HepG2 (cell line): ENCODE data around the gene MST1R. TPM values are rescaled to one million over a fixed set of nuclear protein-coding genes. Genes with fewer than 3 reads are reported as not detected.

Experiments used
- DDIT3 ChIP-seq: sonication (generic); formaldehyde crosslinking; IDR thresholded peaks from 2 replicates; pipeline ENCODE4 v1.4.0; 2020; ENCODE audit warnings: mild to moderate bottlenecking, missing genetic modification reagents
- DMTF1 ChIP-seq: sonication (generic); formaldehyde crosslinking; IDR thresholded peaks from 2 replicates; pipeline ENCODE4 v1.4.0; 2020; ENCODE audit warnings: mild to moderate bottlenecking, missing genetic modification reagents
- ERF ChIP-seq: IDR thresholded peaks from 2 replicates; pipeline ENCODE4 v1.6.1; 2018; ENCODE audit warnings: missing biosample characterization, missing genetic modification reagents
- NFAT5 ChIP-seq: sonication (generic); formaldehyde crosslinking; IDR thresholded peaks from 2 replicates; pipeline ENCODE4 v1.4.0; 2020; ENCODE audit warnings: missing genetic modification reagents
- SSRP1 ChIP-seq: IDR thresholded peaks from 2 replicates; pipeline ENCODE4 v1.6.1; 2016; ENCODE audit warnings: control low read depth
- TERF1 ChIP-seq: sonication (generic); formaldehyde crosslinking; IDR thresholded peaks from 2 replicates; pipeline ENCODE4 v1.8.0; 2022; ENCODE audit warnings: mild to moderate bottlenecking, missing genetic modification reagents, moderate library complexity
- U2AF2 ChIP-seq: fragments of 200-400 bp; formaldehyde crosslinking; IDR thresholded peaks from 2 replicates; pipeline ENCODE4 v1.6.1; 2017; ENCODE audit warnings: low read depth, mild to moderate bottlenecking, low read length
- ZBTB44 ChIP-seq: sonication (generic); formaldehyde crosslinking; IDR thresholded peaks from 2 replicates; pipeline ENCODE4 v1.4.0; 2020; ENCODE audit warnings: missing genetic modification reagents
- ZNF460 ChIP-seq: sonication (generic); formaldehyde crosslinking; IDR thresholded peaks from 2 replicates; pipeline ENCODE4 v1.5.1; 2020; ENCODE audit warnings: missing genetic modification reagents, mild to moderate bottlenecking, borderline replicate concordance
- ZNF597 ChIP-seq: sonication (generic); formaldehyde crosslinking; IDR thresholded peaks from 2 replicates; pipeline ENCODE4 v1.5.0; 2020; ENCODE audit warnings: missing genetic modification reagents
- ZNF607 ChIP-seq: sonication (generic); formaldehyde crosslinking; IDR thresholded peaks from 2 replicates; pipeline ENCODE4 v1.5.1; 2020; ENCODE audit warnings: missing genetic modification reagents, mild to moderate bottlenecking, borderline replicate concordance
- ZNF670 ChIP-seq: sonication (generic); formaldehyde crosslinking; IDR thresholded peaks from 2 replicates; pipeline ENCODE4 v1.8.0; 2022; ENCODE audit warnings: mild to moderate bottlenecking, missing genetic modification reagents, borderline replicate concordance
- ZNF780A ChIP-seq: sonication (generic); formaldehyde crosslinking; IDR thresholded peaks from 2 replicates; pipeline ENCODE4 v1.8.0; 2022; ENCODE audit warnings: mild to moderate bottlenecking, missing genetic modification reagents, moderate library complexity
- ZNF784 ChIP-seq: sonication (generic); formaldehyde crosslinking; IDR thresholded peaks from 2 replicates; pipeline ENCODE4 v1.5.1; 2020; ENCODE audit warnings: missing genetic modification reagents, mild to moderate bottlenecking, borderline replicate concordance
- polyA plus RNA-seq, 8 experiments: library from polyadenylated mRNA; depleted of rRNA in 3 of 8; stranded (reverse) in 7 of 8; unstranded in 1 of 8; fragments of >200 nt; fragmentation: Illumina TruSeq in 4 of 8; extraction: Trizol in 4 of 8; gene quantifications; 2 replicates each; pipeline versions ENCODE4 v1.2.1 to v1.2.3, GENCODE V29; 2011 to 2016; ENCODE audit warnings: low read depth in 4 of 8, missing spikeins in 1 of 8, mixed read lengths in 1 of 8; ENCODE audit not compliant: insufficient read depth in 1 of 8
- total RNA-seq, 5 experiments: library from RNA; depleted of rRNA; stranded (reverse); fragments of >200 nt; fragmentation: Illumina TruSeq; extraction: Trizol; gene quantifications; 2 replicates each; pipeline ENCODE4 v1.2.3, GENCODE V29; 2016; ENCODE audit warnings: low read depth in 1 of 5

Gene MST1R
- total and polyA plus RNA-seq, 2 of the 13 experiments (the other 11 are each of a cell fraction or from before 2014, with no cell fraction given), result 0.11 to 0.77 TPM

GRCh38 chr3:49929291-49930167, 25.9 kb upstream of the MST1R start, which contains the start of gene MON1A (continued):
- TF ChIP-seq NFAT5 (CRISPR knock-in tag), result no peak; the same call in 1 of the 2 replicates
- no peak for TF ChIP-seq ZNF597 (CRISPR knock-in tag)
- TF ChIP-seq U2AF2, result no peak
- TF ChIP-seq ERF (CRISPR knock-in tag), result peak; percentile 90
- TF ChIP-seq SSRP1 (CRISPR knock-in tag), result no peak
- TF ChIP-seq ZNF780A (CRISPR knock-in tag), result no peak
- TF ChIP-seq ZNF784 (CRISPR knock-in tag), result peak; percentile 61; the same call in 1 of the 2 replicates
- TF ChIP-seq ZNF607, result no peak
- TF ChIP-seq DDIT3 (CRISPR knock-in tag), result no peak
- TF ChIP-seq TERF1 (CRISPR knock-in tag), result no peak
- TF ChIP-seq DMTF1 (CRISPR knock-in tag), result no peak
- peak; percentile 16; the same call in 1 of the 2 replicates for TF ChIP-seq ZBTB44
- TF ChIP-seq ZNF670, result peak; percentile 80; the same call in 1 of the 2 replicates
- TF ChIP-seq ZNF460, result no peak; the same call in 1 of the 2 replicates
